ENCODE measurements around the gene UVRAG. TPM values are rescaled to one million over a fixed set of nuclear protein-coding genes. Genes with fewer than 3 reads are reported as not detected.

UVRAG gene
- total and polyA plus RNA-seq, 10 donors, result 13.8 to 80.8 (median 42.9) TPM

DNA sequence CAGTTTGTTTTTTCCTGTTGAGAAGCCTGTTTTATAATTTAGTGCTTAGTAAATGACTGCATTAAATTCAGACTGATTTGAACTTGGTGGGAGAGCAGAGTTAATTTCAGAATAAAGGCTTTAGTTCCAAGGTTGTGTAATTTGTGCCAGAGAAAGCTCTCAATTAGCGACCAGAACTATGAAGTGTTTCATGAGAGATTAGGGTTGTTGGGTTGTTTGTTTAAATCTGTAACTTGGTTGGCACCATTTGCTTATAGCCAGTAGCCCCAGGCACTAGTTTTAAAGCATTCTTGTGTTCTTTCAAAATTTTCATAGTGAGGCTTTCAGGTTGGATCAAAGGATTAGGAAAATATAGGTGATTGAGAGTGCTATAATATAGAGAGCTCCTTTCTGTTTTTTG lies 25.5 kb downstream of the UVRAG start:
- Histone ChIP-seq H3K9me3 (no peaks in the 10 kb centered on the region), H3K27me3 (replicated peaks in 1 of 7) (no peaks in the 10 kb centered on the region), H3K27ac (peak overlapping the region in 1 of 8 donors; percentile 4), H3K4me3 (no peak overlapping the region), H3K36me3 (peaks cover 0 to 14% (median 0%) of the 10 kb centered on the region in 6 donors), H3K4me1 (peaks cover 0 to 95% (median 30%) of the 10 kb centered on the region in 6 donors)
- DNase-seq, result no peak
- intact Hi-C loops (cut with DNase I; ENCODE audit: low total_unique reads), result no loop called here
- WGBS, 5 donors, result 84 to 89% (median 84%) methylated on average over 1 of the region's 1 CpG
- TF ChIP-seq, protein P1, sequence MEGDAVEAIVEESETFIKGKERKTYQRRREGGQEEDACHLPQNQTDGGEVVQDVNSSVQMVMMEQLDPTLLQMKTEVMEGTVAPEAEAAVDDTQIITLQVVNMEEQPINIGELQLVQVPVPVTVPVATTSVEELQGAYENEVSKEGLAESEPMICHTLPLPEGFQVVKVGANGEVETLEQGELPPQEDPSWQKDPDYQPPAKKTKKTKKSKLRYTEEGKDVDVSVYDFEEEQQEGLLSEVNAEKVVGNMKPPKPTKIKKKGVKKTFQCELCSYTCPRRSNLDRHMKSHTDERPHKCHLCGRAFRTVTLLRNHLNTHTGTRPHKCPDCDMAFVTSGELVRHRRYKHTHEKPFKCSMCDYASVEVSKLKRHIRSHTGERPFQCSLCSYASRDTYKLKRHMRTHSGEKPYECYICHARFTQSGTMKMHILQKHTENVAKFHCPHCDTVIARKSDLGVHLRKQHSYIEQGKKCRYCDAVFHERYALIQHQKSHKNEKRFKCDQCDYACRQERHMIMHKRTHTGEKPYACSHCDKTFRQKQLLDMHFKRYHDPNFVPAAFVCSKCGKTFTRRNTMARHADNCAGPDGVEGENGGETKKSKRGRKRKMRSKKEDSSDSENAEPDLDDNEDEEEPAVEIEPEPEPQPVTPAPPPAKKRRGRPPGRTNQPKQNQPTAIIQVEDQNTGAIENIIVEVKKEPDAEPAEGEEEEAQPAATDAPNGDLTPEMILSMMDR (IDR thresholded peaks at IDR 0.05 in 8 of 11, conservative IDR thresholded peaks at IDR 0.05 in 3 of 11), result no peak

DNA sequence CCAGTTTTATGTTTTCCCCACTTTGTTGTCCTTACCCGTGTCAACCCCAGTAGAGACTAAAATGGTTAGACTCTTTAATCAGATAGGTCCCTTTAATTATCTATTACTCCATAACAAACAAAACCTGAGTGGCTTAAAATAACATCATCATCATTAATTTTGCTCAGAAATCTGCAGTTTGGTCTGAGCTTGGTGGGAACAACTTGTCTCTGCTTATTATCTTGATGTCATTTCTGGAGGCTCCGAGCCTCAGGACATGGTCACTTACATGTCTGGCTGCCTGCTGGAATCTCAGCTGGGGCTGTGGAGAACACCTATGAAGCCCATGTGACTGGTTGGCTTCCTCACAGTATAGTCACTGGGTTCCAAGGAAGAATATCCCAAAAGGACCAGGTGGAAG lies 26.7 kb downstream of the UVRAG start:
- H3K36me3 ChIP-seq, result peaks cover 0 to 14% (median 0%) of the 10 kb centered on the region in 6 donors
- no peaks in the 10 kb centered on the region for H3K27me3 ChIP-seq (replicated peaks in 1 of 7)
- WGBS, 5 donors, result 88 to 97% (median 93%) methylated on average over 2 of the region's 2 CpGs
- H3K27ac ChIP-seq, result no peak overlapping the region
- H3K9me3 ChIP-seq, result no peaks in the 10 kb centered on the region
- H3K4me3 ChIP-seq, result no peak overlapping the region
- no peak for DNase-seq
- intact Hi-C loops (cut with DNase I; ENCODE audit: low total_unique reads), result no loop called here
- H3K4me1 ChIP-seq, result peaks cover 0 to 83% (median 18%) of the 10 kb centered on the region in 6 donors
- no peak for TF ChIP-seq POLR2A (IDR thresholded peaks at IDR 0.05)
- no peak for TF ChIP-seq POLR2AphosphoS5 (IDR thresholded peaks at IDR 0.05)
- TF ChIP-seq, protein P1 (IDR thresholded peaks at IDR 0.05 in 8 of 11, conservative IDR thresholded peaks at IDR 0.05 in 3 of 11), result no peak

DNA sequence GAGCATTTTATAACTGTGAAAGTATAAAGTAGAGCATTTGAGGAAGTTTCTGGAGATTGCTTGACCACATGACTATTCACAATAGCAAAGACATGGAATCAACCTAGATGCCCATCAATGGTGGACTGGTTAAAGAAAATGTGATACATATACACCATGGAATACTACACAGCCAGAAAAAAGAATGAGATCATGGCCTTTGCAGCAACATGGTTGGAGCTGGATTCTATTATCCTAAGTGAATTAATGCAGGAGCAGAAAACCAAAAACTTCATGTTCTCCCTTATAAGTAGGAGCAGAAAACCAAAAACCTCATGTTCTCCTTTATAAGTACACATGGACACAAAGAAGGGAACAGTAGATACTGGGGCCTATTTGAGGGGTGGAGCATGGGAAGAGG lies 30.3 kb downstream of the UVRAG start:
- TF ChIP-seq POLR2A (IDR thresholded peaks at IDR 0.05) (no peak), POLR2AphosphoS5 (IDR thresholded peaks at IDR 0.05) (no peak)
- TF ChIP-seq, protein P1 (IDR thresholded peaks at IDR 0.05 in 8 of 11, conservative IDR thresholded peaks at IDR 0.05 in 3 of 11), result no peak
- H3K27ac ChIP-seq, result no peak overlapping the region
- intact Hi-C loops (cut with DNase I; ENCODE audit: low total_unique reads), result no loop called here
- H3K9me3 ChIP-seq, result no peaks in the 10 kb centered on the region
- peaks cover 0 to 61% (median 8%) of the 10 kb centered on the region in 6 donors for H3K4me1 ChIP-seq
- no peak for DNase-seq
- no peaks in the 10 kb centered on the region for H3K27me3 ChIP-seq (replicated peaks in 1 of 7)
- no peak overlapping the region for H3K4me3 ChIP-seq
- no peaks in the 10 kb centered on the region for H3K36me3 ChIP-seq

DNA sequence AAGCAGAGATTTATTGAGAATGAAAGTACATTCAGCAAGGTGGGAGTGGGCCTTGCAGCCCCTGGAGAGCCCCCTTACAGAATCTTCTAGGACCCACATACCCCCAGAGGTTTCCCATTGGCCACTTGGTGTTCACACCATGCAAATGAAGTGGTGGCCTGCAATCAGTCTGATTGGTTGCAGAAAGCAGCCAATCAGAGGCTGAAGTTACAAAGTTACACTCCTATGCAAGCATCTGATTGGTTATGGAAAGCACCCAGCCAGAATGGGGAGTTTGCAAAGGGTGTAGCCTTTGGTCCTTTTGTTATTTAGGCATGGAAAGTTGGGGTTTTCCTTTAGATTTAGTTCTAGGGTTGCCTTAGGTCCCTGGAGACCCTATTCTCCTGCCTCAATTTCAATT lies 34.9 kb downstream of the UVRAG start:
- H3K4me1 ChIP-seq, result peaks cover 4 to 48% (median 19%) of the 10 kb centered on the region in 6 donors
- no peak for TF ChIP-seq POLR2AphosphoS5 (IDR thresholded peaks at IDR 0.05)
- TF ChIP-seq, protein P1 (IDR thresholded peaks at IDR 0.05 in 8 of 11, conservative IDR thresholded peaks at IDR 0.05 in 3 of 11), result no peak
- H3K9me3 ChIP-seq, result no peaks in the 10 kb centered on the region
- peaks cover 0 to 33% (median 5%) of the 10 kb centered on the region in 6 donors for H3K36me3 ChIP-seq
- no peaks in the 10 kb centered on the region for H3K27me3 ChIP-seq (replicated peaks in 1 of 7)
- DNase-seq, result no peak
- intact Hi-C loops (cut with DNase I; ENCODE audit: low total_unique reads), result no loop called here
- no peak overlapping the region for H3K27ac ChIP-seq
- H3K4me3 ChIP-seq, result no peak overlapping the region

All from spleen (tissue), 11 donors.